ENCODE data around the gene SDHB.
A peak's percentile ranks its signal among the peaks of the same experiment; 100 is the strongest.

The SDHB gene

DNA sequence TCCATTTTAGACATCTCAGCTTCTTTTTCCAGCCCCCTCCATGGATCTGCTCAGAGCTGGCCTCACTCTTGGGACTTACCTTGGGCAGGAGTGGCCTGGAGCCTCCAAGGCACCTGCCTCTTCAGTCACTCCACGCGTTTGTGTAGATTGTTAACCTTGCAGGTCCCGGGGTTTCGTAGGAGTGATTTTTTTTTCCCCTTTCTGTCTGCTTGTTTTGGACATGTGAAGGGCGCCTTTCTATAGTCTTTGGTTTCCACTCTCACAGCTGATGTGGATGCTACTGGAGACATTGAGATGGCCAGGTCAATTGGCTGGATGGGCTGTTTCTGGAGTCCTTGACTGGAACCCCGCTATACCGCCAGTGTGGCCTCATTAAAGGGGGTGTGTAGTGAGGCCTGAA is 2.0 kb upstream of the SDHB start:
- in situ Hi-C loops (cut with HindIII; ENCODE audit: low pct_ligation_motif_present, low pct_unique_long_range_greater_than_20kb, low sequenced_read_pairs), result no loop called here
- DNase-seq, result no peak

DNA sequence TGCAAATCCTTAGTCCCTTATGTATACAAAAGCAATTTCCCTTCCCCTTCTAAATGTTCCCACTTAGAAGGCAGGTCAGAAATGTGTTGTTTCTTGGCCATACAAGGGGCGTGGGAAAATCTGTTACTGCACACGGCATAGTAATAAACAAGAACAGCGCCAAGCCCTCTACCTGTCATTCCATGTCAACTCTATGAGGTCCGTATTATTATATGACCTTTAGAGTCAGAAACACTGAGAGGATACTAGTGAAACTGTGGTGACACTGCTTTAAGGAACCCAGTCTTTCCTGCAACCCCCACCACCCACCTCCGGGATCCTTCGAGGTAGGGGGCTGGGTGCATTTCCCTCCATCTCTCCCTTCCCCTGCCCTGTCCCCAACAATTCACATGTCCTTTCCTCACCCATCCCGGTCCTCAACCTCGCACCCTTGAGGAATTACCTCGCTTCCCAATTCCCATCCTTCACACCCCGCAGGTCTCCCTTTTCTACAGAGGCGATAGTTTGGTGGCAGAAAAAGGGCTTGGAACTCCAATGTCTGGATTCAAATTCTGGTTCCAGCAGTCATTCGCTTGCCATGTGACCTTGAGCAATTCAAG is 647 bp downstream of the SDHB start:
- in situ Hi-C loops (cut with HindIII; ENCODE audit: low pct_ligation_motif_present, low pct_unique_long_range_greater_than_20kb, low sequenced_read_pairs), result no loop called here
- no peak for DNase-seq

GRCh38 chr1:17052641-17053040 is 1.2 kb downstream of the SDHB start:
- no peak for DNase-seq
- in situ Hi-C loops (cut with HindIII; ENCODE audit: low pct_ligation_motif_present, low pct_unique_long_range_greater_than_20kb, low sequenced_read_pairs), result no loop called here

GRCh38 chr1:17052038-17052437 is 1.8 kb downstream of the SDHB start:
- DNase-seq, result no peak
- in situ Hi-C loops (cut with HindIII; ENCODE audit: low pct_ligation_motif_present, low pct_unique_long_range_greater_than_20kb, low sequenced_read_pairs), result no loop called here

GRCh38 chr1:17047924-17048323 is 5.9 kb downstream of the SDHB start:
- DNase-seq, result no peak
- in situ Hi-C loops (cut with HindIII; ENCODE audit: low pct_ligation_motif_present, low pct_unique_long_range_greater_than_20kb, low sequenced_read_pairs), result no loop called here

GRCh38 chr1:17046334-17046657 is 7.5 kb downstream of the SDHB start:
- no peak for DNase-seq
- in situ Hi-C loops (cut with HindIII; ENCODE audit: low pct_ligation_motif_present, low pct_unique_long_range_greater_than_20kb, low sequenced_read_pairs), result no loop called here

- peak; percentile 59 for DNase-seq
- in situ Hi-C loops (cut with HindIII; ENCODE audit: low pct_ligation_motif_present, low pct_unique_long_range_greater_than_20kb, low sequenced_read_pairs), result no loop called here
These were observed 8.0 kb downstream of the SDHB start for GRCh38 chr1:17045634-17046333.

- in situ Hi-C loops (cut with HindIII; ENCODE audit: low pct_ligation_motif_present, low pct_unique_long_range_greater_than_20kb, low sequenced_read_pairs), result no loop called here
These were observed 8.7 kb downstream of the SDHB start for GRCh38 chr1:17045150-17045549.

DNA sequence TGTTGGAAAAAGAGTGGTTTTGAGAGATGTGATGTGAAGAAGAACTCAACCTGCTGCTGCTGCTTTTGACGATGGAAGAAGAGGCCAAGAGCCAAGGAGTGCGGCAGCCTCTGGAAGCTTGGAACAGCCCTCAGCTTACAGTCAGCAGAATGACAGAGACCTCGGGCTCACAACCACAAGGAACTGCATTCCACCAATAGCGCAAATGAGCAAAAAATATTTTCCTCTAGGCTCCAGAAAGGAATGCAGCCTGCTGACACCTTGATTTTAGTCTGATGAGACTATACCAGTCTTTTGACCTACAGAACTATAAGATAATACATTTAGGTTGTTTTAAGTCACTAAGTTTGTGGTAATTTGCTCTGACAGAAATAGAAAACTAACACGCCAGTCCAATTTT is 10.2 kb downstream of the SDHB start:
- in situ Hi-C loops (cut with HindIII; ENCODE audit: low pct_ligation_motif_present, low pct_unique_long_range_greater_than_20kb, low sequenced_read_pairs), result no loop called here
- no peak for DNase-seq

More at GRCh38 chr1:17045150-17045549, 8.7 kb downstream of the SDHB start:
- no peak for DNase-seq

DNA sequence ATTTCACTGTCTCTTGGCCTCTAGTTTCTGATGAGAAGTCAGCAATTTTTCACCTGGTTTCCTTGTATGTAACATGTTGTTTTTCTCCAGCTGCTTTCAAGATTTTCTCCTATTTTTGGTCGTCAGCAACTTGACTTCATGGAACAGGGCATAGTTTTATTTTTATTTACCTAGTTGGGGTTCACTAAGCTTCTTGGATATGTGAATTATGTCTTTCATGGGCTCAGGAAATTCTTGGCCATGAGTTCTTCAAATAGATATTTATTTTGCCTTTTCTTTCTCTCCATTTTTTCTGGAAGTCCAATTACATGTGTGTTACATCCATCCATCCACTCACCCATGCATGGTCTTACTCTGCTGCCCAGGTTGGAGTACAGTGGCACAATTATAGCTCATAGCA is 13.7 kb downstream of the SDHB start:
- in situ Hi-C loops (cut with HindIII; ENCODE audit: low pct_ligation_motif_present, low pct_unique_long_range_greater_than_20kb, low sequenced_read_pairs), result no loop called here
- DNase-seq, result no peak

- in situ Hi-C loops (cut with HindIII; ENCODE audit: low pct_ligation_motif_present, low pct_unique_long_range_greater_than_20kb, low sequenced_read_pairs), result no loop called here
- no peak for DNase-seq
These were observed 14.3 kb downstream of the SDHB start for GRCh38 chr1:17039522-17039921.

DNA sequence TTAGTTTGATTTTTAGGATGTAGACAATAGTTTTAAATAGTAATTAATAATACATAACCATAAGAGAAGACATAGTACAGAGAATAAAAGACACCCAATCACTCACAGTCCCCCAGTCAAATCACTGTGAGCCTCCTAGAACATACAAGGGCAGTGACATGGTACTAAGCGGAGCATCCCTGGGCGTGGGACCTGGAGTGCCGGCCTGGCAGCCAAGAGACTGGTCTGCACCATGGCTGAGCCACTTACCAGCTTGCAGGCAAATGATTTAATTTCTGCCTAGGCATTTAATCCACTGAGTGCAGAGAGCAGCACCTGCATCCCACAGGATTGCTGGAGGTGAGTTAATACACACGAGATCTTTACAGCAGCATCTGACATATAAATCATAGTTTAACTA is 20.4 kb downstream of the SDHB start:
- in situ Hi-C loops (cut with HindIII; ENCODE audit: low pct_ligation_motif_present, low pct_unique_long_range_greater_than_20kb, low sequenced_read_pairs), result no loop called here
- no peak for DNase-seq

DNA sequence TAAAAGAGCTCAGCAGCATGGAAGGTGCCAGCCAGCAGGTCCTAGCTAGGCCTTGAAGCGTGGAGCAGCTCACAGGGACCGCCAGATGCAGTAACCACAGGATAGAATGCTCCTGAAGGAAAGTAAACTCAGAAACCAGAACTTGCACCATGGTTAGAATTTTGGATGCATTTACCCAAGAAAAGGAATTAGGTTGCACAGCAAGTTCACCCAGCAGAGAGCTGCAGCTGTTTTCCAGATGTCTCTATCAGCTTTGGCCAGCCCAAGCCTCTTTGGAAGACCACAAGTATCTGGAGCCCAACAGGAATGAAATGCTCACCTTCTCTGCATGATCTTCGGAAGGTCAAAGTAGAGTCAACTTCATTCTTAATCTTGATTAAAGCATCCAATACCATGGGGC is 21.1 kb downstream of the SDHB start:
- no peak for DNase-seq
- in situ Hi-C loops (cut with HindIII; ENCODE audit: low pct_ligation_motif_present, low pct_unique_long_range_greater_than_20kb, low sequenced_read_pairs), result no loop called here

DNA sequence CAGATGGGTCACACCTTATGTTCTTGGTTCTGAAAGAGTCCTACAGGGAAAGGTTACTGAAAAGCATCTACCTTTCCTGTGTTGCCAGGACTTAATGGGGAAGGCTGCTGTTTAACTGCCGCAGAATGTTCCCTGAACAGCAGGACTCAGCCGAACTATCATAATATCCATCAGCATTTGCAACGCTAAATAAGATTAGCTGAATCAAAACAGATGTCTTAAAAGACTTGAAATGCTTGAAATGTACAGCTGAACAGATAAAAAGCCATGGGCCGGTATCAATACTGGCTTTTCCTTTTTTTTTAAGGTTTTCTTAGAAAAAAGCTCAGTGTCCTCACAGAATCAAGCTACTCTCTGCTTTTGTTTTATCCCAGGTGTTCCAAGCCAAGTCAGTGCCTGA is 22.4 kb downstream of the SDHB start:
- in situ Hi-C loops (cut with HindIII; ENCODE audit: low pct_ligation_motif_present, low pct_unique_long_range_greater_than_20kb, low sequenced_read_pairs), result no loop called here

GRCh38 chr1:17030206-17030605 is 23.6 kb downstream of the SDHB start:
- in situ Hi-C loops (cut with HindIII; ENCODE audit: low pct_ligation_motif_present, low pct_unique_long_range_greater_than_20kb, low sequenced_read_pairs), result no loop called here
- no peak for DNase-seq

More for the DNA sequence above, 22.4 kb downstream of the SDHB start:
- no peak for DNase-seq

DNA sequence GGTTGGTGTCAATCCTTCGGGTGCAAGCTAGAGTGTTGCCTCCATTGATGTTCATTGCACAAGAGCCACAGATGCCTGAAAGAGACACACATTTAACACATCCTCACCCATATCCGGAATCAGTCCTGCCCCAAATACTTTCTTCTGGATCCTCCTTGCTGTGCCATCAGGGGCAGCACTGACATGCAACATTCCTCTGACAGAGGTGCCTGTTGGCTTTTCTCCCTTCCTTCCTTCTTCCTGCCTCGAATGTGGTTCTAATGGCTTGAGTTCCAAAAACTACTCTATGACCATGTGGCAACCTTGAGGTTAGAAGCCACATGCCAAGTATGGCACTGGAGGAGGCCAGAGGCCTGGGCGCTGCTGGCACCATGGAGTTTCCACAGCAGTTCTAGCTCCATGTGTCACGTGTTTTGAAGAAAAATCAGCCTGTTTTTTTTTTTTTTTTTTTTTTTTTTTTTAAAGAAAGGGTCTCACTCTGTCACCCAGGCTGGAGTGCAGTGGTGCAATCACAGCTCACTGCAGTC is 25.1 kb downstream of the SDHB start:
- in situ Hi-C loops (cut with HindIII; ENCODE audit: low pct_ligation_motif_present, low pct_unique_long_range_greater_than_20kb, low sequenced_read_pairs), result no loop called here

DNA sequence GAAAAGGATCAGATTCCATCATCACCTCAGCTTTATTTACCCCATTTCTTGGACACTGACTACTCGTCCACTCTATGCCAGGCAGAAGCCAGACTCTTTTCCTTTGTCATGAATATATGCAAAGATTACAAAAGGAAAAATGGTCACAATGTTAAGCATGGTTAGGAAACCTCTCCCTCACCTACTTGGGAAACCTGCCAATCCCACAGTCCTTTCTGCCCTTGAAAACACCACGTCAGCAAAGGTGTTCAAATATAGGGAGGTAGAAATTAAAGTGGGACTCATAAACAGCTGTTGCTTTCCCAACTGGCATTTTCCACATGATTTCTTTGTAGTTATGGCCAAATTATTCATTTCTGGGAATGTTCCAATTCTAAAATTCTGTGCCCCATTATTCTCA is 25.9 kb downstream of the SDHB start:
- DNase-seq, result no peak
- in situ Hi-C loops (cut with HindIII; ENCODE audit: low pct_ligation_motif_present, low pct_unique_long_range_greater_than_20kb, low sequenced_read_pairs), result no loop called here

More for the DNA sequence above, 25.1 kb downstream of the SDHB start:
- no peak for DNase-seq

DNA sequence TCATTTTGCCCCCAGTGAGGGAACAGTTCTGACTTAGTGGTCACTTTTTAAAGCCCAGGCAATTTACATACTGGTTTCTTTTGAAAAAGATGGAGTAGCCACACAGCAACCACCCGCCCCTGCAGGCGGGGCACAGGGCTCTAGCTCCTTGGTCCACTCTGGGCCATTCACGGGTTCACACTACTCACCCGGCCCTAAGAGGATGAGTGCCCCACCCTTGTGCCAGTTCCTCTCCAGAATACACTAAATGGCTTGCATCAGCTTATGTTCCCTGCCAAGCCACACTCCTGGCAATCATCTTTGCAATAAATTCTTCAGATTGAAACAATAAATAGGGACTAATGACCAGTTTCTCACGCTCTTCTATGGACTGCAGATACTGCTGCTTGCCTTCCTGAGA is 26.4 kb downstream of the SDHB start:
- DNase-seq, result no peak
- in situ Hi-C loops (cut with HindIII; ENCODE audit: low pct_ligation_motif_present, low pct_unique_long_range_greater_than_20kb, low sequenced_read_pairs), result no loop called here

- no peak for DNase-seq
- in situ Hi-C loops (cut with HindIII; ENCODE audit: low pct_ligation_motif_present, low pct_unique_long_range_greater_than_20kb, low sequenced_read_pairs), result no loop called here
These were observed 29.1 kb downstream of the SDHB start for GRCh38 chr1:17024721-17025120.

GRCh38 chr1:17023573-17023972 is 30.3 kb downstream of the SDHB start:
- in situ Hi-C loops (cut with HindIII; ENCODE audit: low pct_ligation_motif_present, low pct_unique_long_range_greater_than_20kb, low sequenced_read_pairs), result no loop called here

More at GRCh38 chr1:17023573-17023972, 30.3 kb downstream of the SDHB start:
- DNase-seq, result no peak

All from ACHN (cell line).